ENCODE results near the gene CYP19A1. TPM values are rescaled to one million over a fixed set of nuclear protein-coding genes. Genes with fewer than 3 reads are reported as not detected.

The CYP19A1 gene
- total RNA-seq, 1 donor from 2014 or later, result not detected

DNA sequence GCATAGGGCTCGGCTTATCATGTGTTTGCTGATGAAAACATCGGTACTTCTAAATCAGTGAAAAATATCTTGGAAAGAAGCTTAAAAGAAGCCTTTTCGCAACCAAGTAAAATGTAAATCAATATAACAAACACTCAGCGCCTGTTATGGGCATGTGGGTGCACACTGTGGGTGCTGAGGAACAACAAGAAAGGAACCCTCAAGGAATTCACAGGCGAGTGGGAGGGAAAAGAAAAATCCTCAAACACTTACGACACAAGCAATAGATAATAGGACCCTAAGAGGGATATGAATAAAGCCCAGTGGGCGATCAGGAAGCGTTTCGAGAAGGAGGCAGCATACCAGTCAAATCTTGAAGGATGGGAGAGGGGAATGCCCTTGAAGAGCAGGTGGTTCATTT lies 25.0 kb upstream of the CYP19A1 start:
- Mint-ChIP-seq H3K4me3 (ENCODE audit: unreplicated experiment) (no peak overlapping the region), H3K27me3 (ENCODE audit: unreplicated experiment) (no peaks in the 10 kb centered on the region), H3K4me1 (ENCODE audit: low read depth, unreplicated experiment) (no peaks in the 10 kb centered on the region), H3K36me3 (ENCODE audit: unreplicated experiment) (no peaks in the 10 kb centered on the region), H3K9me3 (ENCODE audit: unreplicated experiment) (peaks cover 2% of the 10 kb centered on the region), H3K27ac (ENCODE audit: unreplicated experiment) (no peak overlapping the region)
- DNase-seq, result no peak
- no peak for TF ChIP-seq CTCF (IDR thresholded peaks at IDR 0.05; ENCODE audit: partially characterized antibody, unreplicated experiment)

- TF ChIP-seq CTCF (IDR thresholded peaks at IDR 0.05; ENCODE audit: partially characterized antibody, unreplicated experiment), result no peak
- Mint-ChIP-seq H3K27ac (ENCODE audit: unreplicated experiment) (no peak overlapping the region), H3K4me1 (ENCODE audit: low read depth, unreplicated experiment) (no peaks in the 10 kb centered on the region), H3K27me3 (ENCODE audit: unreplicated experiment) (no peaks in the 10 kb centered on the region), H3K4me3 (ENCODE audit: unreplicated experiment) (no peak overlapping the region), H3K36me3 (ENCODE audit: unreplicated experiment) (no peaks in the 10 kb centered on the region), H3K9me3 (ENCODE audit: unreplicated experiment) (peaks cover 2% of the 10 kb centered on the region)
- no peak for DNase-seq
Measured at GRCh38 chr15:51359981-51360380, 21.6 kb upstream of the CYP19A1 start.

- Mint-ChIP-seq H3K36me3 (ENCODE audit: unreplicated experiment) (peaks cover 6% of the 10 kb centered on the region), H3K27me3 (ENCODE audit: unreplicated experiment) (no peaks in the 10 kb centered on the region), H3K4me1 (ENCODE audit: low read depth, unreplicated experiment) (no peaks in the 10 kb centered on the region), H3K9me3 (ENCODE audit: unreplicated experiment) (no peaks in the 10 kb centered on the region), H3K27ac (ENCODE audit: unreplicated experiment) (no peak overlapping the region), H3K4me3 (ENCODE audit: unreplicated experiment) (no peak overlapping the region)
- no peak for DNase-seq
- TF ChIP-seq CTCF (IDR thresholded peaks at IDR 0.05; ENCODE audit: partially characterized antibody, unreplicated experiment), result no peak
Measured at GRCh38 chr15:51356983-51357382, 18.6 kb upstream of the CYP19A1 start.

GRCh38 chr15:51356147-51356546 lies 17.8 kb upstream of the CYP19A1 start:
- peaks cover 6% of the 10 kb centered on the region for H3K36me3 Mint-ChIP-seq (ENCODE audit: unreplicated experiment)
- no peaks in the 10 kb centered on the region for H3K9me3 Mint-ChIP-seq (ENCODE audit: unreplicated experiment)
- no peaks in the 10 kb centered on the region for H3K4me1 Mint-ChIP-seq (ENCODE audit: low read depth, unreplicated experiment)
- DNase-seq, result no peak
- H3K4me3 Mint-ChIP-seq (ENCODE audit: unreplicated experiment), result no peak overlapping the region
- no peak overlapping the region for H3K27ac Mint-ChIP-seq (ENCODE audit: unreplicated experiment)
- no peaks in the 10 kb centered on the region for H3K27me3 Mint-ChIP-seq (ENCODE audit: unreplicated experiment)
- no peak for TF ChIP-seq CTCF (IDR thresholded peaks at IDR 0.05; ENCODE audit: partially characterized antibody, unreplicated experiment)

DNA sequence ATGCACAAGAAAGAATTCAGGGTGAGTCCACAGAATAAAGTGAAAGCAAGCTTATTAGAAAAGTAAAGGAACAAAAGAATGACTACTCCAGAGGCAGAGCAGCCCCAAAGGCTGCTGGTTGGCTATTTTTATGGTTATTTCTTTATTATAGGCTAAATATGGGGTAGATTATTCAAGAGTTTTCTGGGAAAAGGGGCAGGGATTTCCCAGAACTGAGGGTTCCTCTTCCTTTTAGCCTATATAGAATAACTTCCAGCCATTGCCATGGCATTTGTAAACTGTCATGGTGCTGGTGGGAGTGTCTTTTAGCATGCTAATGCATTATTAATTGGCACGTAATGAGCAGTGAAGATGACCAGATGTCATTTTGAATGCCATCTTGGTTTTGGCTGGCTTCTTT lies 16.7 kb upstream of the CYP19A1 start:
- Mint-ChIP-seq H3K27ac (ENCODE audit: unreplicated experiment) (no peak overlapping the region), H3K36me3 (ENCODE audit: unreplicated experiment) (peaks cover 6% of the 10 kb centered on the region), H3K27me3 (ENCODE audit: unreplicated experiment) (no peaks in the 10 kb centered on the region), H3K9me3 (ENCODE audit: unreplicated experiment) (no peaks in the 10 kb centered on the region), H3K4me3 (ENCODE audit: unreplicated experiment) (no peak overlapping the region), H3K4me1 (ENCODE audit: low read depth, unreplicated experiment) (no peaks in the 10 kb centered on the region)
- DNase-seq, result no peak
- TF ChIP-seq CTCF (IDR thresholded peaks at IDR 0.05; ENCODE audit: partially characterized antibody, unreplicated experiment), result no peak
